ENCODE data around the gene CELSR1.

- TF ChIP-seq EZH2 (IDR thresholded peaks at IDR 0.05; ENCODE audit: insufficient read depth, low read length) (no peak), CTCF (IDR thresholded peaks at IDR 0.05; ENCODE audit: insufficient read depth, low read depth, low read length) (no peak)
These were observed 105.0 kb downstream of the CELSR1 start for GRCh38 chr22:46432164-46433068.
